ENCODE measurements around the gene MRPL24.

GRCh38 chr1:156749419-156750118 lies 8.7 kb upstream of the MRPL24 start:
- TF ChIP-seq POLR2AphosphoS5 (IDR thresholded peaks at IDR 0.05; ENCODE audit: low read depth) (no peak; the same call in 1 of the 2 replicates), CTCF (IDR thresholded peaks at IDR 0.05; ENCODE audit: insufficient read depth, low read length) (no peak), REST (IDR thresholded peaks at IDR 0.05; ENCODE audit: insufficient replicate concordance, low read depth) (no peak), GABPA (IDR thresholded peaks at IDR 0.05; ENCODE audit: low read depth) (no peak)

Data from HL-60 (cell line).